GM21576 (cell line): ENCODE measurements around the gene ZKSCAN4.

Experiments used
- ATAC-seq: cut with Tn5 transposase; IDR thresholded peaks from one replicate; pipeline ENCODE4 v1.9.1; 2021; ENCODE audit warnings: mild to moderate bottlenecking, moderate library complexity; ENCODE audit not compliant: unreplicated experiment

ZKSCAN4 gene

GRCh38 chr6:28252009-28252975 is at the start of gene ZKSCAN4:
ZKSCAN4 (minus strand) TSS chr6:28252269; CDS start chr6:28251980, 289 bp downstream.
- ATAC-seq = peak; percentile 73

- ATAC-seq = no peak
Measured at GRCh38 chr6:28296520-28297060, 44.5 kb upstream of the ZKSCAN4 start.

DNA sequence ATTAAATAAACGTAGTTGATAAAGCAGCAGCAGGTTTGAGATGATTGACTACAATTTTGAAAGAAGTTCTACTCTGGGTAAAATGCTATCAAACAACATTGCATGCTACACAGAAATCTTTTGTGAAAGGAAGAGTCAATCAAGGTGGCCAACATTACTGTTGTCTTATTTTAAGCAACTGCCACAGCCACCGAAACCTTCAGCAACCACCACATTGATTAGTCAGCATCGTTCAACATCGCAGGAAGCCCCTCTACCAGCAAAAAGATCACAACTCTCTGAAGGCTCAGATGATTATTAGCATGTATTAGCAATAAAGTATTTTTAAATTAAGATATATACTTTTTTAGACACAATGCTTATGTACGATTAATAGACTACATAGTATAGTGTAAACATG is 43.3 kb upstream of the ZKSCAN4 start:
- ATAC-seq = no peak

DNA sequence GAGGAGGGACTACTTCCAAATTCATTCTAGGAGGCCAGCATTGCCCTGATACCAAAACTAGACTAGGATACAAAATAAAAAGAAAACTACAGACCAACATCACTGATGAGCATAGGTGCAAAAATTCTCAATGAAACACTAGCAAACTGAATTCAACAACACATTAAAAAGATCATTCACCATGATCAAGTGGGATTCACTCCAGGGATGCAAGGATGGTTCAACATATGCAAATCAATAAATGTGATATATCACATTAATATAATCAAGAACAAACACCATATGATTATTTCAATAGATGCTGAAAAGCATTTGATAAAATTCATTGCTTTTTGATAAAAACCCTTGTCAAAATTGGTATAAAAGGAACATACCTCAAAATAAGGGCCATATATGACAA is 39.5 kb upstream of the ZKSCAN4 start:
- no peak for ATAC-seq

DNA sequence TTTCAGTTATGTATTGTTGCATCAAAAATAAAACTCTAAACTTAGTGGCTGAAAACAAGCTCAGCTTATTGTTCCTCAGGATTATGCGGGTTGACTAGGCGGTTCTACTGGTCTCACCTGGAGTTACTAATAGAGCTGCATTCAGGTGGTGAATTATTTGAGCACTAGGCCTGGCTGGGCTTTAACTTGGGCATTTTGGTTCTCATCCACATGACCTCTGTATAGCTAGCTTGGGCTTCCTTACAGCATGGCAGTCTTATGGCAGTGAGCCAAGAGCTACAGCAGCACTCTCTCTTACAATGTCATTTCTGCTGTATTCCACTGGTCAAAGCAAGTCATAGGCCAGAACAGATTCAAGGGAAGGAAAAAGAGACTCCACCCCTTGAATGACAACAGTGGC is 30.9 kb upstream of the ZKSCAN4 start:
- no peak for ATAC-seq

DNA sequence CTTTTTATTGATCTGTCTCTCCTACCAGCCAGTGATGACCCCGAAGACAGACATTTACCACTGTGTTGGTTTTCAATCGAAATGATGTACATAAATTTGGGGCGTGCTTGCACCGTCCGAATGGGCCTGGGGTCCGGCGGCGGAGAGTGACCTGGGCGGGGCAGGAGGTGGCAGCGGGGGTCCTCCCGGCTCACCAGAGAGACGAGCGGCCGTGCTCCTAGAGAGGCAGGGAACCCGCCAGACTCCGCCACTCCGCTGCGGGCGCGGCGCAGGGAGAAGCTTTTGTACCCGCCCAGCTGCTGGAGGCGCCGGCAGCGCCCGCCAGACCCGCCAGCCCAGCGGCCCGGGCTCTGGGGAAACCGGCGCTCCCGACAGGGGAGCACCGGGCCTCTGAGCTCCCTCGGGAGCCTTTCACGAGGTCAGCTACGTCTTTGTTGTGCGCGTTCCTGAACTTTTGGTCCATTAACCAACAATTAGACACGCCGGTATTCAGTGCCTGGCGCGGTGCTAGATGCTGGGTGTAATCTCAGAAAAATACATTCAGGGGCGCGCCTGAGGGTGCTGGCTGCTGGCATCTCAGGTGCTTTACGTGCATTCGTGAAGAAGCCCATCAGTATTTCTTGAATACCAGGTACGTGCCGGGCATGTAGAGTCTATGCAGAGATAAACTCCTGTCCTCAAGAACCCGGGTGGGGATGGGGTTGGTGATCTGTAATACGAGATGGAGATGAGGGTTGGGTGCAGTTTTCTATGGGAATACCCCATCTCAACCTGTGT is 29.4 kb upstream of the ZKSCAN4 start, which contains the start of gene PGBD1:
Gene PGBD1, plus strand, starts transcription at position 285 of the 777 bp plus-strand sequence. CDS start 2,242 bp downstream, outside the sequence.
- ATAC-seq = peak; percentile 79

GRCh38 chr6:28280595-28281287 is 28.7 kb upstream of the ZKSCAN4 start:
- ATAC-seq = no peak

DNA sequence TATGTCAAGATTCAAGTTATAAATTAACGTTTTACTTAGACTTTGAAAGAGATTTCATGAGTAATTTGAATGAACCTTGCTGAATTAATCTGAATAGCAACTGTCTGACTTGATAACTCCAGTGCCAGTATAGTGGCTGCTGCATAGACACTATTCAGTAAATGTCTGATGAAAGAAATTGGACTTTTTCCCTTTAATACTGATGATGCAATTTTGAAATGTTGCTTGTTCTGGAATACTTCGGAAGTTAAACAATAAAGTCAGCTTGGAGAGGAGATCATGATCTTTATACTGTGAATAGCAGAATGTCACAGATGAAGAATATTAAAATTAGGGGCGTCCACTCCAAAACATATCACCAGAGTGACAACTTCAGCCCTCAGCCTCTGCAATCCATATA is 25.7 kb upstream of the ZKSCAN4 start:
- ATAC-seq = no peak

DNA sequence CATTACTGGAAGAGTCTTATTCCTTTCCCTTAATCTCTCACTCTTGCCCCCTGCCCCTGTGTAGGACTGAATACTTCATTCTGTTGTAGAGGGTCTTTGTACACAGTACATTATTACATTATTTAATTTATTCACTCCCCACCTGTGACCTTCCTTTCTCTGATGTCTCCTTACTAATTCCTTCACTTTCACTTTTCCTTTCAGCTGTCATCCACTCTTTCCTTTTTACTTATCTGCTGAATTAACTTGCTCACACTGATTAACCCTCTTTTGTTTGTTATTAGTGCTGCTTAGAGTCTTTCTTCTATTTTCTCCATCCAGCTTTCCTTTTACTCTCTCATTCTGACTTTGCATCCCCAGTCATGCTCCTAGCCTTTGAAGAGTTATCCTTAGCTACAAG is 22.8 kb upstream of the ZKSCAN4 start:
- no peak for ATAC-seq

DNA sequence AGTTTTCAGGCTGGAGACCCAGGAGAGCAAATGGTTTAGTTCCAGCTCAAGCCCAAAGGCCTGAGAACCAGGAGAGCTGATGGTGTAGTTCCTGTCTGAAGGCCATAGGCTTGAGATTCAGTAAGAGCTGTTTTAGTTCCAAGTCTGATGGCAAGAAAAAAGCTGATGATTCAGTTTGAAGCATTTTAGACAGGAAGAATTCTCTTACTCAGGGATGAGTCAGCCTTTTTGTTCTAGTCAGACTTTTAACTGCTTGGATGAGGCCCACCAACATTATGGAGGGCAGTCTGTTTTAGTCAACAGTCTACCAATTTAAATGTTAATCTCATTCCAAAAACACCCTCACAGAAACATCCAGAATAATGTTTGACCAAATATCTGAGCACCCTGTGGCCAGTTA is 17.4 kb upstream of the ZKSCAN4 start:
- ATAC-seq = no peak

DNA sequence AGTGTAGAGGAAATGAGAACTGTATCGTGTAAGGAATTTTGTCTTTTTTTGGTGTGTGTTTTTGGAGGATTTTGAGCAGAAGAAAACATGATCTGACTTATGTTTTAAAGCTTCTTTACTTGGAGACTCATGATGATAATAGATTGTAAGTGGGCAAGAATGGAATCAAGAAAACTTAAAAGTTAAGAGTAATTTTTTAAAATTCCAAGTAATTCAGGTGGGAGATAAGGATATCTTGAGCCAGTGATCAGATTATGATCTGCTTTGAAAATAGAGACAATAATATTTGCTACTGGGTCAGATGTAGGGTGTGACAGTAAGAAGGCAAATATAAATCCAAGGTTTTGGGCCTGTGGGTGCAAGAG is 15.6 kb upstream of the ZKSCAN4 start:
- ATAC-seq = no peak

DNA sequence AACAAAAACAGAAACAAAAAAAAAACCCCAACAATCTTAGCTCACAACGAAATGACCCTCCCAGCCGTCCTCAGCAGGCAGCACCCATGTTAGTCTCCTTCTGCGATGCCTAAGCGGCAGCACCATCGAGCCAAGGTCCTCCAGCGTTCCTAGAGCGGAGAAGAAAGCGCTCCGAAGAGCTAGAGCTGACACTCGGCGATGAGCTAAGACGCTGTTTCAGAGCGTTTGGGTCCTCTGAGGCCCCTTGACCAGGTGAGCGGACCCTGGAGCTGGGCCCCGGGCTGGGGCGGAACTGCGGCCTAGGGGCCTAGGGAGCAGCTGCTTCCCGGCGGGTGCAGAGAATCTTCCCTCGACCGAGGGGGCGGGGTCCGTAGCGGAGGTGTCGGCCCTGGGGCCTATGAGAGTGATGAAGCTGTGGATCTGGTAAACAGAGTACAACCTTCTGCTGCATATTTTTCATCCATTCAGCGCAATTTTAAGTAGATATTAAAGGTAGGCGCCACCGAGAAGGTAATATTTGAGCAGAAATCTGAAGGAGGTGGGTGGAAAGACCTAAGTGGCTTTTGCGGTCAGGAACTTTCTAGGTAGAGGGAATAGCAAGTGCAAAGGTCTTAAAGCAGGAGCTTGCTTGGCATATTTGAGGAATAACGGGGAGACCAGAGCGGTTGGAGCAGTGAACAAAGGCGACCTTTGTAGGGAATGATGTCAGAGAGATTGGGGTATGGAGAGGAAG is 15.1 kb upstream of the ZKSCAN4 start, which contains the start of gene ZSCAN26:
Gene ZSCAN26, plus strand, starts transcription at position 182 of the 733 bp plus-strand sequence. CDS start 4,777 bp downstream, outside the sequence.
- ATAC-seq = peak; percentile 87

- ATAC-seq = no peak
Measured at GRCh38 chr6:28266563-28266961, 14.5 kb upstream of the ZKSCAN4 start.

DNA sequence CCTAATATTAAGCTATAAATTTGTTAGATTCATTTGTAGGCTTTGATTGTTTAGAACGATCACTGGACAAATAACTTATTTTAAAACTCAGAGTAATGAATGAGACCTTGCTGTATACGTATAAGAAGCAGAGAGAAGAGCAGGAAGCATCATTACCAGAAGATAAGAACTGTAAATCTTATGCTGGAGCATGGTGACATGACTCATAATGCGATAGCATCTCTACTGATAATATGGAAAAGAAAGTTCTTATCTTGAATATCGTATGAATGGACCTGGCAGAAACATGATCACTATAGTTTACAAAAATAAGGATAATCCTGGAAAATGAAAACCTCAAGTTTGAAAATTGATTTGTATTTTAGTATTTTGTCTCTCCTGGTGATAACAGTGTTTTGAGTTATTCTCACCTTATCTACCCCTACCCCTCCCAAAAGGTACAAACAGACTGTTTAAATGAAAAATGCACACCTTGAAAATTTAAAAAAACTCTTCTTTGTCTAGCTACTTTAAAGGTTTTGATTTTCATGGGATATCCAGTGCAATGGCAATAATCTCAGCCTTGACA is 12.8 kb upstream of the ZKSCAN4 start:
- no peak for ATAC-seq

- ATAC-seq = no peak
Measured at GRCh38 chr6:28263922-28264321, 11.9 kb upstream of the ZKSCAN4 start.

- no peak for ATAC-seq
Measured at GRCh38 chr6:28258877-28259777, 7.1 kb upstream of the ZKSCAN4 start, which contains the start of gene NKAPL. NKAPL (plus strand) TSS chr6:28259297; CDS start chr6:28259372, 75 bp downstream.

DNA sequence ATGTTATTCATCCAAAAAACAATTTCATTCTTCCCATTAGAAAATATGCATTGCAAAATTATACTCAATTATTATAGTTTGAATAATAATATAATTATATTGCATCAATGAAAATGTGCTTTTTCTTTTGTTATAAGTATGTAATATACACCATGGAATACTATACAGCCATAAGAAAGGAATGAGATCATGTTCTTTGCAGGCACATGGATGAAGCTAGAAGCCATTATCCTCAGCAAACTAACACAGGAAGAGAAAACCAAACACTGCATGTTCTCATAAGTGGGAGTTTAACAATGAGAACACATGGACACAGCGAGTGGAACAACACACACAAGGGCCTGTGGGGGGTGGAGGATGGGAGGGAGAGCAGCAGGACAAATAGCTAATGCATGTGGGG is 5.0 kb upstream of the ZKSCAN4 start:
- ATAC-seq = no peak

DNA sequence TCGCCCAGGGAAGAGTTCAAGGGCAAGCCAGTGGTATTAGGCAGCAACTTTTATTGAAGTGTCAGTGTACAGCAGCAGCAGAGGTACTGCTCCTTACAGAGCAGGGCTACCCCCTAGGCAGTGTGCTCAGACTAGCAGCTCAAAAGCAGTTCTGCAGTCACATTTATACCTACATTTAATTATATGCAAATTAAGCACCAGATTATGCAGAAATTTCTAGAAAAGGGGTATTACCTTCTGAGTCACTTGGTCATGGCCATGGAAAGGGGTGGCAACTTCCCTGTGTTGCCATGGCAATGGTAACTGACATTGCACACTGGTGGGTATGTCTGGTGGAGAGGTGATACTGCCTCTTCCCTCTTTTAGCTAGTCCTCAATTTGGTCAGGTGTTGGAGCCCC is 2.1 kb upstream of the ZKSCAN4 start:
- ATAC-seq = no peak

GRCh38 chr6:28251661-28252008 is 434 bp downstream of the ZKSCAN4 start:
- ATAC-seq = peak; percentile 49
